ENCODE data around the gene SH3RF3. TPM values are rescaled to one million over a fixed set of nuclear protein-coding genes. Genes with fewer than 3 reads are reported as not detected.

SH3RF3 gene
- total RNA-seq, 1 experiment from 2014 or later, result 0.98 TPM

- Mint-ChIP-seq H3K4me1 (ENCODE audit: low read depth, unreplicated experiment) (no peaks in the 10 kb centered on the region), H3K9me3 (ENCODE audit: unreplicated experiment) (no peaks in the 10 kb centered on the region), H3K27me3 (ENCODE audit: insufficient read depth, unreplicated experiment) (peaks cover 8% of the 10 kb centered on the region), H3K4me3 (ENCODE audit: unreplicated experiment) (no peak overlapping the region), H3K27ac (ENCODE audit: unreplicated experiment) (no peak overlapping the region), H3K36me3 (ENCODE audit: insufficient read depth, unreplicated experiment) (no peaks in the 10 kb centered on the region)
- Histone ChIP-seq H3K4me1 (no peaks in the 10 kb centered on the region), H3K4me3 (ENCODE audit: low read depth, low read length) (no peak overlapping the region), H3K27me3 (replicated peaks; ENCODE audit: control insufficient read depth, insufficient read depth, low read length) (no peaks in the 10 kb centered on the region), H3K36me3 (ENCODE audit: control insufficient read depth, insufficient read depth, low read length) (no peaks in the 10 kb centered on the region), H3K9me3 (no peaks in the 10 kb centered on the region)
- CTCF ChIA-PET, result no interaction called here
- intact Hi-C loops (cut with micrococcal nuclease; ENCODE audit: unreplicated experiment), result no loop called here
- no peak for DNase-seq
- TF ChIP-seq, protein P1, sequence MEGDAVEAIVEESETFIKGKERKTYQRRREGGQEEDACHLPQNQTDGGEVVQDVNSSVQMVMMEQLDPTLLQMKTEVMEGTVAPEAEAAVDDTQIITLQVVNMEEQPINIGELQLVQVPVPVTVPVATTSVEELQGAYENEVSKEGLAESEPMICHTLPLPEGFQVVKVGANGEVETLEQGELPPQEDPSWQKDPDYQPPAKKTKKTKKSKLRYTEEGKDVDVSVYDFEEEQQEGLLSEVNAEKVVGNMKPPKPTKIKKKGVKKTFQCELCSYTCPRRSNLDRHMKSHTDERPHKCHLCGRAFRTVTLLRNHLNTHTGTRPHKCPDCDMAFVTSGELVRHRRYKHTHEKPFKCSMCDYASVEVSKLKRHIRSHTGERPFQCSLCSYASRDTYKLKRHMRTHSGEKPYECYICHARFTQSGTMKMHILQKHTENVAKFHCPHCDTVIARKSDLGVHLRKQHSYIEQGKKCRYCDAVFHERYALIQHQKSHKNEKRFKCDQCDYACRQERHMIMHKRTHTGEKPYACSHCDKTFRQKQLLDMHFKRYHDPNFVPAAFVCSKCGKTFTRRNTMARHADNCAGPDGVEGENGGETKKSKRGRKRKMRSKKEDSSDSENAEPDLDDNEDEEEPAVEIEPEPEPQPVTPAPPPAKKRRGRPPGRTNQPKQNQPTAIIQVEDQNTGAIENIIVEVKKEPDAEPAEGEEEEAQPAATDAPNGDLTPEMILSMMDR (IDR thresholded peaks at IDR 0.05; ENCODE audit: insufficient read depth in 1 of 2, low read depth in 1 of 2, low read length in 1 of 2, severe bottlenecking in 1 of 2, unreplicated experiment in 1 of 2), result no peak
- POLR2A ChIA-PET, result no interaction called here
- BruUV-seq (replicated peaks), result no TSS peak
Observed at GRCh38 chr2:109153005-109153784, 24.2 kb downstream of the SH3RF3 start.

DNA sequence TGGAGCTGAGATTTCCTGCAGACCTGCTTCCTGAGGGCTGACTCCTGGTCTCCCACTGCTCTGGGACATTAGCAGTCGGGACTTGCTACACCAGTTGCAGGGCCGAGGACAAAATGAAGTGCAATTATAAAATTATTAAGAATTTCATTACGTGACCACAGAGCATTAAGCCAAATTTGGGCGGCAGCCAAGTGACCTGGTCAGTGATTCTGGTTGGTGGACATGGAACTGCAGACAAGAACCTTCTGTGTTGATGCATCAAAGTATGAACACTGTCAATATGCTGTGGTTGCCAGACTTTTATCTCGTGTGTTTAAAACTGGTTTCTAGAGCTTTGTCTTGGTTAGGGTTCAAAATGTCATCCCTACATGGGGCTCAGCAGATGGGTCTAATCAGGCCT, 24.8 kb downstream of the SH3RF3 start:
- no peak overlapping the region for H3K4me3 ChIP-seq (ENCODE audit: low read depth, low read length)
- no peaks in the 10 kb centered on the region for H3K36me3 Mint-ChIP-seq (ENCODE audit: insufficient read depth, unreplicated experiment)
- TF ChIP-seq, protein P1 (IDR thresholded peaks at IDR 0.05; ENCODE audit: insufficient read depth in 1 of 2, low read depth in 1 of 2, low read length in 1 of 2, severe bottlenecking in 1 of 2, unreplicated experiment in 1 of 2), result no peak
- CTCF ChIA-PET, result no interaction called here
- POLR2A ChIA-PET, result no interaction called here
- H3K27me3 Mint-ChIP-seq (ENCODE audit: insufficient read depth, unreplicated experiment), result peaks cover 8% of the 10 kb centered on the region
- no TSS peak for BruUV-seq (replicated peaks)
- no peak overlapping the region for H3K27ac Mint-ChIP-seq (ENCODE audit: unreplicated experiment)
- no peaks in the 10 kb centered on the region for H3K9me3 ChIP-seq
- no peak for DNase-seq
- H3K4me1 ChIP-seq, result no peaks in the 10 kb centered on the region
- no peaks in the 10 kb centered on the region for H3K27me3 ChIP-seq (replicated peaks; ENCODE audit: control insufficient read depth, insufficient read depth, low read length)
- H3K36me3 ChIP-seq (ENCODE audit: control insufficient read depth, insufficient read depth, low read length), result no peaks in the 10 kb centered on the region
- H3K4me1 Mint-ChIP-seq (ENCODE audit: low read depth, unreplicated experiment), result no peaks in the 10 kb centered on the region
- no peak overlapping the region for H3K4me3 Mint-ChIP-seq (ENCODE audit: unreplicated experiment)
- no peaks in the 10 kb centered on the region for H3K9me3 Mint-ChIP-seq (ENCODE audit: unreplicated experiment)
- intact Hi-C loops (cut with micrococcal nuclease; ENCODE audit: unreplicated experiment), result no loop called here

DNA sequence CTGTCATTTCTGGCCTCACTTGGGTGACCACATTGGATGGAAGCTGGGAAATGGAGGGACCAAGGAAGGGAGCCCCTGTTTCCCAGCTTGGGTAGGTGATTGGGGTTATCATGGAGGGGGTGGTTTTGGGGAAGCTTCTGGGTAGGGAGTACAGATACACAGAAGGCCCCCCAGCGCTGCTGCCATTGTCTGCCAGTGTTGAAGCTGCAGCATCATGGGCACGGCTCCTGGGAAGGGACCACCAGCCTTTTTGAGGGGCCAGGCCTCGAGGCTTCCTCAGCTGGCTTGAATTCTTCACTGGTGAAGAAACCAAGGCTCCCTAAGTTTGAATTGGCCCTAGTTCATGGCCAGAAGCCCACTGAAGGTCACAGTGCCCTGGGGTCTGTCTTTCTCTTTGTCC, 25.2 kb downstream of the SH3RF3 start:
- no peak for DNase-seq
- POLR2A ChIA-PET, result no interaction called here
- no peaks in the 10 kb centered on the region for H3K36me3 ChIP-seq (ENCODE audit: control insufficient read depth, insufficient read depth, low read length)
- no peaks in the 10 kb centered on the region for H3K36me3 Mint-ChIP-seq (ENCODE audit: insufficient read depth, unreplicated experiment)
- H3K27ac Mint-ChIP-seq (ENCODE audit: unreplicated experiment), result no peak overlapping the region
- H3K27me3 Mint-ChIP-seq (ENCODE audit: insufficient read depth, unreplicated experiment), result peaks cover 4% of the 10 kb centered on the region
- BruUV-seq (replicated peaks), result no TSS peak
- H3K4me3 ChIP-seq (ENCODE audit: low read depth, low read length), result no peak overlapping the region
- intact Hi-C loops (cut with micrococcal nuclease; ENCODE audit: unreplicated experiment), result no loop called here
- H3K4me3 Mint-ChIP-seq (ENCODE audit: unreplicated experiment), result no peak overlapping the region
- H3K27me3 ChIP-seq (replicated peaks; ENCODE audit: control insufficient read depth, insufficient read depth, low read length), result no peaks in the 10 kb centered on the region
- CTCF ChIA-PET, result no interaction called here
- H3K4me1 Mint-ChIP-seq (ENCODE audit: low read depth, unreplicated experiment), result no peaks in the 10 kb centered on the region
- H3K9me3 Mint-ChIP-seq (ENCODE audit: unreplicated experiment), result no peaks in the 10 kb centered on the region
- H3K9me3 ChIP-seq, result no peaks in the 10 kb centered on the region
- TF ChIP-seq, protein P1 (IDR thresholded peaks at IDR 0.05; ENCODE audit: insufficient read depth in 1 of 2, low read depth in 1 of 2, low read length in 1 of 2, severe bottlenecking in 1 of 2, unreplicated experiment in 1 of 2), result no peak
- no peaks in the 10 kb centered on the region for H3K4me1 ChIP-seq

Data from Caco-2 (cell line).